Measurements from ENCODE around the gene CREB3L2.

DNA sequence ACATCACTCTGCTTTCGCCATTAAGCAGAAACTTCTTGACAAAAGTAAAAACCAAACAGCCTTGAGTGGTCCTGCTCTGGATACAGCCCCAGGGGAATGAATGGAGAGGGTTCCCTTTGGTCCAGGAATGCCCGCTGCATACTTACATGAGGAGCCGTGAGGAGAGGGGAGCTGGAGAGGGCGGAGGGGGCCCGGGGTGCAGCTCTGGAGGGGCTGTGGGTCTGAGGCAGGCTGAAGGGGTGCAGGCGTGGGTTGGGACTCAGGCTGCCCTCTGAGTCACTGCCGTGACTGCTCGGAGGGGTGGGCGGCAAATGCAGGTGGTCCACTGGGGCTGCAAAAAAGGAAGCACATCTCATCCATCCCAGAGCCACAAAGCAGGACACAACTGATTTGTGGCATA, 93.8 kb downstream of the CREB3L2 start:
- no peak for TF ChIP-seq CTCF (IDR thresholded peaks at IDR 0.05)
- no peak for TF ChIP-seq POLR2AphosphoS5 (IDR thresholded peaks at IDR 0.05)
- TF ChIP-seq POLR2A (IDR thresholded peaks at IDR 0.05): no peak
